GM12892 (cell line): ENCODE results near the gene FRA10AC1.

Experiments
- DNase-seq: peaks from one replicate; pipeline ENCODE4 v3.0.0; 2011; ENCODE audit not compliant: insufficient read length
- FAIRE-seq: peaks from 2 replicates; lab custom pipeline; 2011; peaks lifted over from hg19 to GRCh38; lab: Jason Lieb, UNC
- POLR2A ChIP-seq: IDR thresholded peaks from 2 replicates; pipeline ENCODE4 v1.6.1; 2011; ENCODE audit warnings: low read depth, low read length, control low read depth
- POLR2AphosphoS5 ChIP-seq: IDR thresholded peaks from 2 replicates; pipeline ENCODE4 v1.6.1; 2011; ENCODE audit warnings: low read depth, low read length, control low read depth
- TAF1 ChIP-seq: IDR thresholded peaks from 2 replicates; pipeline ENCODE4 v1.6.1; 2011; ENCODE audit warnings: low read depth, mild to moderate bottlenecking, control low read depth, low read length, borderline replicate concordance

The FRA10AC1 gene

DNA sequence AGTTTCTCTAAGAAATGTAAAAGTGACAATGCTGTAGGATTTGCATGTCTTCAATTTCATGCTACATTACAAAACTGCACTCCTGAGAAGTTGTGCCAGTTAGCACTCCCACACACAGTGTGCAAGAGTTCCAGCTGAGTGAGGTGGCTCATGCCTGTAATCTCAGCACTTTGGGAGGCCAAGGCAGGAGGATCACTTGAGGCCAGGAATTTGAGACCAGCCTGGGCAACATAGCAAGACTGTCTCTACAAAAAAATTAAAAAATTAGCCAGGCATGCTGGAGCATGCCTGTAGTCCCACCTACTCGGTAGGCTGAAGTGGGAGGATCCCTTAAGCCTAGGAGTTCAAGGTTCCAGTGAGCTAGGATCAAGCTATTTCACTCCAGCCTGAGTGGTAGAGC, 44.6 kb downstream of the FRA10AC1 start:
- TF ChIP-seq POLR2A, result no peak
- TF ChIP-seq TAF1, result no peak
- no peak for TF ChIP-seq POLR2AphosphoS5
- DNase-seq (no peak), FAIRE-seq (no peak)

DNA sequence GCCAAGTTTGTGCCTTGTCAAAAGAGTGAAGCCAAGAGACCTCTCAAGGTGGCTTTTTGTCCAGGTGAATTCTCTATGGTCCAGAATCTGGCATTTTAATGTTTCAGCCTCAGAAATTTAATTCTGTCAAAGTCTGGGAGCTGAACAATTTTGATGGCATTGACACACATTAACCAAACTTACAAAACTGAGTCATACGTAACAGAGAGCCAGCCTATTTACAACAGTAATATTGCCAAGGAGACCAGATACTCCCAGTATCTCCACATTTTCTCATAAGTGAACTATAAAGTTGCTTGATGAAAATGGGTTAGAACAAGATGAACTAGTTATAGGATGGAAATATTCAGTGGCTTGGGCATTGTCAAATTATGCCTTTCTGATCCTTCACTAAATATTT, 46.2 kb downstream of the FRA10AC1 start:
- no peak for DNase-seq
- no peak for FAIRE-seq
- TF ChIP-seq TAF1 (no peak), POLR2AphosphoS5 (no peak), POLR2A (no peak)

DNA sequence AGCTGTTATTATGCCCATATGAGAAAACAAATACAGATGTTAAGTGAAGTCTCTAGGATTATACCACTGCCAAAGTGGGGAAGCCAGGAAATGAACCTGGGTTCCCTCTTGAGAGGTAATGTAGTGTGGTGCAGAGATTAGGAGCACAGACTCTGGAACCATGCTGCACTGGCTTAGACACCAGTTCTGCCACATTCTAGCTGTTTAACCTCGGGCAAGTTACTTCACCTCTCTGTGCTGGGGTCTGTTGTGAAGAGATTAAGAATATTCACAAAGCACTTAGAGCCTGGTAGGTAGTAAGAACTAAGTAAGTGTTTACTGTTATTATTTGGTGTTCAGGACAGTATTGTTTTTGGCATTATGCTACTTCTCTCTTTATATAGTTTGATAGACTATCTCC, 48.2 kb downstream of the FRA10AC1 start:
- DNase-seq, result no peak
- no peak for FAIRE-seq
- TF ChIP-seq POLR2AphosphoS5, result no peak

DNA sequence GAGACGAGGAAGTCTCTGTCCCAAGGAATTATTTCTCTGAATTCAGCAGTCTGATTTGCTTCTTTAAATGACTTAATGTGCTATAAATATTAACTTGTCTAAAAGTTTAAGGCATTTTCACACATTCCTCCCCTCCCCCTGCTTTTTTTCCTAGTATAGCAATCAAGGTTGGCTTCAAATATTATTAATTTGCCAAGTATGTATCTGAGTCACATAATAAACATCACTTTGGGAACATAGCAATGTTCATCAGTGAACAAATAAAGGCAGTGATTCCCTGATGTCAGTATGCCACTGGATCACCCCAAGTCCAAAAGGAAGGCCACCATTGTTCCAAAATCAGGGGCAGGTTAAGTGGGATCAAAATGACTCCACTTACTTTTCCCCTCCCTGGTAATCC, 49.5 kb downstream of the FRA10AC1 start:
- no peak for TF ChIP-seq TAF1
- no peak for TF ChIP-seq POLR2A
- TF ChIP-seq POLR2AphosphoS5, result no peak
- DNase-seq, result no peak
- no peak for FAIRE-seq

DNA sequence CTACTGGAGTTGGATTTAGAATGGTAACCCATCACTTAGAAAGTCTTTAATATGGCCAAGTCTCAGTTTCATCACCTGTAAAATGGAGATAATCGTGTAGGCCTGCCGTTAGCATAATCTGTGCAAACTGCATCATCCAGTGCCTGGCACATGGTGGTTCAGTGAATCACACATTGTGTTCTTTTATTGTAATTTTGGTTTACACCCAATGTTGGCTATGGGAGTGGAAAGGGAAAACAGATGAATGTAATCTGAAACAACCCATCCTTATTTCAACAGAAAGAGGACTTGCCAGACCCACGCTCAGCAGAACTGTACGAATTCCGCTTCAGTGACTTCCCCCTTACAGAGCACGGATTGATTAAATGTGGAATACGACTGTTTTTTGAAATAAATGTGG, 62.6 kb downstream of the FRA10AC1 start:
- TF ChIP-seq POLR2AphosphoS5 (no peak), TAF1 (no peak), POLR2A (no peak)
- DNase-seq (no peak), FAIRE-seq (no peak)

DNA sequence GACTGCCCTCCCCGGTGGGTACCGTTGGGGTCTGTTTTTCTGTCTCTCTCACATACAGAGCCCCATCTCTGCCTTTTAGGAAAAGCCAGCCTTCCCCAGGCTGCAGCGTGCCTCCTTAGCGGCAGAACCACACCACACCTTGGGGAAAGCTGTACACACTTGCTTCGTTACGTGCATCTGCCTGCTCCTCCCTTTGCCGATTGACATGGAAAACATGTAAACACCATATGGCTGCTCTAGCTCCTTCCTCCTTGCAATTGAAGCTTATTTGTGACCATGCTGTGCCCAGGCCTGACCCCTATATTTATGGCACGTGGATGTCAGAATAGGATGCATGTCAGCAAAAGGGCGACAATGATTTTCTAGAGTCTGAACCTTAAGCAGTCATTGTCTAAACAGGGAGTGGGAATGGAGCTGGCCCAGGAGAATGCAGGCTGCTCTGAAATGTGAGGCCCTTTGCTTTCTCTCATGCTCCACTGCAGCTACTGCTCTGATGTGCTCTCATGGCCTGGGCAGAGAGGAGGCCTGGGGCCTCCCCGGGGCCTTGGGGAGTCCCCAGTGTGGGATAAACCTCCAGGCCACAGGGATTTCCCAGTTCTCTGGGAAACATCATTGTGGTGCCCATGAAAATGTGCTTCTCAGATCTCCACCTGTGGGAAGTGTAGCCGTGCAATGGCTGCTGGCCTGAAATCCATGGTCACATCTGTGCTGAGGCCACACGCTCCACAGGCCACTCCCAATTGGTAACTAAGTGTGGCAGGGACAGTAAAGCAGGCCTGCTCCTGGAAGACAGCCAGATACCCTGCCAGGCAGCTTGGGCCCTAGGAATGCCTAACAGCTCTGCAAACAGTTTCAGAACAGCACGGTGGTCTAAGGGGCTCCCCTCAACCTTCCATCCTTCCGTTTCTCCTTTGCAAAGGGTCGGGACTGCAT, 71.5 kb downstream of the FRA10AC1 start:
- FAIRE-seq, result no peak
- DNase-seq, result no peak
- TF ChIP-seq POLR2A (no peak), TAF1 (no peak), POLR2AphosphoS5 (no peak)

DNA sequence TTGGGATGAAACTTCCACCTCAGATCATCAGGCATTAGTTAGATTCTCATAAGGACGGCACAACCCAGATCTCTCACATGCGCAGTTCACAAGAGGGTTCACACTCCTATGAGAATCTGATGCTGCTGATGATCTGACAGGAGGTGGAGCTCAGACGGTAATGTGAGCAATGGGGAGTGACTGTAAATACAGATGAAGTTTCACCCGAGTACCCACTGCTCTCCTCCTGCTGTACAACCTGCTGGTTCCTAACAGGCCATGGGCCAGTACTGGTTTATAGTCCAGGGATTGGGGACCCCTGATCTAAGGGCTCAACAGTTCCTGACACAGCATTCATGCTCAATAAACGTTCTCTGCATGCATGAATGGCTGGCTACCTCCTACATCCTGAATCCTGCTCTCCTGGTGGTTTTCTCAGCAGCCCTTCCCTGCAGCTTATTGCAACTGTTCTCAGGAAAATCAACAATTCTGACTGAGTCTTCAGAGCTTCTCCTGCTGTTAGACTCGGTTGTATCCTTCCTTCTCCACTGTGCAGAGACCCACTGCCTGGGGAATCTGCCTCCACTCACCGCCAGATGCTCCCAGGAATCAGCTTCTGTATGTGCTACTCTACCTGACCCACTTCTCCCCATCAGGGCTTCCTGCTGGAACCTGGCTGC, 72.6 kb downstream of the FRA10AC1 start:
- TF ChIP-seq POLR2AphosphoS5 (no peak), POLR2A (no peak), TAF1 (no peak)
- FAIRE-seq, result no peak
- DNase-seq, result no peak

DNA sequence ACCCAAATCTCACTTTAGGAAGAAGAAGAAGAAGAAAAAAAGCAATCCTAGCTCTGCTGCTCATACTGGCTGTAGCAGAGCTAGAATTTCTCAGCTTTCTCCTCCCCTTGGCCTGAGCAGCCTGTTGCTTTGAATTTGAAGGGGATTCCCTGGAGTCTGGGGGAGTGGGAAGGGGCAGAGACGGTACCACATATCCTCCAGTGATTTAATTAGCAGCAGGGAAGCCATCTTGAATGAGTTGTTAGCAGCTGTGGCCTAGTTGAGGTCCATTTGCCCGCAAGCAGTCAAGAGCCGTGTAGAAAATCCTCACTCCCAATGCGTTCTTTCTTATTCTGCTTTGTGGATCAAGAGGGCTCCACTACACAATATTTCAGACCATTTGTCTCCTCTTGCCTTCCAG, 73.5 kb downstream of the FRA10AC1 start:
- FAIRE-seq, result no peak

DNA sequence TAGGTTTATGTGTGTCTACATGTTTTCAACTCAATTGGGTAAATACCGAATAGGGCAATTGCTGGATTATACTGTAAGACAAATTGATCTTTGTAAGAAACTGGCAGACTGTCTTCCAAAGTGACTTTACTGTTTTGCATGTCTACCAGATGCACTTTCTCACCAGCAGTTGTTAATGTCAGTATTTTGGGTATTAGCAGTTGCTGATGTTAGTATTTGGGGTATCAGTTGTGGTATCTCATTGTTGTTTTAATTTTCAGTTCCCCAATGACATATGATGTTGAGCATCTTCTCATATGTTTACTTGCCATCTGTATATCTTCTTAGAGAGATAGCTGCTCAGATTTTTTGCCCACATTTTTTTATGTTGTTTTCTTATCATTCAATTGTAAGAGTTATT, 79.5 kb downstream of the FRA10AC1 start:
- TF ChIP-seq POLR2A, result no peak
- TF ChIP-seq POLR2AphosphoS5, result no peak
- TF ChIP-seq TAF1, result no peak
- FAIRE-seq (no peak), DNase-seq (no peak)

More for the DNA sequence above, 73.5 kb downstream of the FRA10AC1 start:
- TF ChIP-seq TAF1 (no peak), POLR2AphosphoS5 (no peak), POLR2A (no peak)
- no peak for DNase-seq

DNA sequence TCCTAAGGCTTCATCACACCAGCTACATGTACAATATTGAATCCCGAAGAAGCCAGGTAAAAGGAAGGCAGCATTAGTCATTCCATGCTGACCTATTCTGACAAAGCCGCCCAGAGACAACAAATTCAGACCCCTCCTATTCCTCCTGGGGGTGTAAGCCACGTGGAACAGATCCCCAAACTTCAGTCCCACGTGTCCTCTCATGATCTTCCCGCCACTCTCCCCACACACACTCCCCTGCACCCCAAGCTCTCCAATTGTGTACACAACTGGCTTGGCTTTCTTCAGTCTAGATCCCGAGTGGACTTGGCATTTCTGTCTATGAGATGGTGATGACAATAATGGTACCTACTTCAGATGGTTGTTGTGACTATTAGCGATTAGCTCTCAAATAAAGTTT, 81.5 kb downstream of the FRA10AC1 start:
- TF ChIP-seq TAF1, result no peak
- TF ChIP-seq POLR2AphosphoS5, result no peak
- TF ChIP-seq POLR2A, result no peak
- FAIRE-seq (no peak), DNase-seq (no peak)
